Inflammatory macrophage treated with lipopolysaccharide for 1 hour (primary cell): ENCODE data around the gene ADARB2.

Experiments
- DNase-seq, 2 donors: peaks; one replicate each; pipeline ENCODE4 v3.0.0-alpha.2; 2020 to 2022

ADARB2 gene

GRCh38 chr10:1515780-1516491 is 221.4 kb downstream of the ADARB2 start:
- DNase-seq, result no peak

GRCh38 chr10:1515121-1515779 is 222.1 kb downstream of the ADARB2 start:
- DNase-seq, result no peak

- no peak for DNase-seq
These were observed 222.6 kb downstream of the ADARB2 start for GRCh38 chr10:1514681-1515080.

GRCh38 chr10:1513221-1513620 is 224.1 kb downstream of the ADARB2 start:
- DNase-seq, result no peak

- DNase-seq, result no peak
These were observed 228.3 kb downstream of the ADARB2 start for GRCh38 chr10:1509011-1509530.

GRCh38 chr10:1508096-1508495 is 229.2 kb downstream of the ADARB2 start:
- no peak for DNase-seq

- DNase-seq, result no peak
These were observed 229.9 kb downstream of the ADARB2 start for GRCh38 chr10:1507436-1507835.

GRCh38 chr10:1504940-1505339 is 232.4 kb downstream of the ADARB2 start:
- DNase-seq, result no peak

- no peak for DNase-seq
These were observed 233.0 kb downstream of the ADARB2 start for GRCh38 chr10:1504286-1504685.

GRCh38 chr10:1502451-1502850 is 234.9 kb downstream of the ADARB2 start:
- no peak for DNase-seq

GRCh38 chr10:1499359-1499957 is 237.9 kb downstream of the ADARB2 start:
- no peak for DNase-seq

GRCh38 chr10:1498746-1499358 is 238.5 kb downstream of the ADARB2 start:
- no peak for DNase-seq

- DNase-seq, result no peak
These were observed 241.3 kb downstream of the ADARB2 start for GRCh38 chr10:1495915-1496517.

GRCh38 chr10:1492641-1493040 is 244.7 kb downstream of the ADARB2 start:
- DNase-seq, result no peak

- no peak for DNase-seq
These were observed 245.4 kb downstream of the ADARB2 start for GRCh38 chr10:1491901-1492300.

GRCh38 chr10:1489801-1490200 is 247.5 kb downstream of the ADARB2 start:
- DNase-seq, result no peak

GRCh38 chr10:1488970-1489548 is 248.3 kb downstream of the ADARB2 start:
- no peak for DNase-seq

GRCh38 chr10:1486841-1487687 is 250.3 kb downstream of the ADARB2 start:
- DNase-seq, result no peak

GRCh38 chr10:1485357-1485756 is 252.0 kb downstream of the ADARB2 start:
- DNase-seq, result no peak

- no peak for DNase-seq
These were observed 253.5 kb downstream of the ADARB2 start for GRCh38 chr10:1483826-1484225.

- no peak for DNase-seq
These were observed 254.1 kb downstream of the ADARB2 start for GRCh38 chr10:1483246-1483645.

- DNase-seq, result no peak
These were observed 259.7 kb downstream of the ADARB2 start for GRCh38 chr10:1477578-1477977.
